Astrocyte (in vitro differentiated cells and primary cell): ENCODE data around the gene TGM3. TPM values are rescaled to one million over a fixed set of nuclear protein-coding genes. Genes with fewer than 3 reads are reported as not detected.

ENCODE experiments used
- DNase-seq: peaks from one replicate; pipeline ENCODE4 v3.0.0-alpha.2; 2010; ENCODE audit warnings: low read depth
- FAIRE-seq: peaks from 2 replicates; lab custom pipeline; 2011; peaks lifted over from hg19 to GRCh38; lab: Jason Lieb, UNC
- H2AFZ ChIP-seq: 2 replicates; pipeline ENCODE4 v1.6.0; 2012; ENCODE audit warnings: low read depth, low read length, inconsistent platforms
- H3K27ac ChIP-seq: 2 replicates; pipeline ENCODE4 v1.5.1; 2011; ENCODE audit warnings: low read depth, low read length, inconsistent platforms
- H3K27me3 ChIP-seq: 2 replicates; pipeline ENCODE4 v1.6.0; 2011; ENCODE audit warnings: low read length, inconsistent platforms; ENCODE audit not compliant: insufficient read depth
- H3K36me3 ChIP-seq: 2 replicates; pipeline ENCODE4 v1.5.1; 2011; ENCODE audit warnings: low read length, inconsistent platforms; ENCODE audit not compliant: insufficient read depth
- H3K4me1 ChIP-seq: 2 replicates; pipeline ENCODE4 v1.5.1; 2011; ENCODE audit warnings: low read length, inconsistent platforms; ENCODE audit not compliant: insufficient read depth
- H3K4me2 ChIP-seq: 2 replicates; pipeline ENCODE4 v1.6.0; 2012; ENCODE audit warnings: low read length, inconsistent platforms
- H3K4me3 ChIP-seq: 2 replicates; pipeline ENCODE4 v1.5.1; 2011; ENCODE audit warnings: low read depth, mild to moderate bottlenecking, low read length, inconsistent platforms; ENCODE audit not compliant: insufficient read depth
- H3K79me2 ChIP-seq: 2 replicates; pipeline ENCODE4 v1.6.0; 2012; ENCODE audit warnings: mild to moderate bottlenecking, low read length, inconsistent platforms; ENCODE audit not compliant: insufficient read depth
- H3K9ac ChIP-seq: 2 replicates; pipeline ENCODE4 v1.6.0; 2012; ENCODE audit warnings: mild to moderate bottlenecking, low read length, inconsistent platforms
- H3K9me3 ChIP-seq: 2 replicates; pipeline ENCODE4 v1.5.1; 2012; ENCODE audit warnings: low read depth, mild to moderate bottlenecking, low read length, inconsistent platforms; ENCODE audit not compliant: insufficient read depth
- H4K20me1 ChIP-seq: 2 replicates; pipeline ENCODE4 v1.6.0; 2012; ENCODE audit warnings: low read length, inconsistent platforms; ENCODE audit not compliant: insufficient read depth
- H3K27ac Mint-ChIP-seq: one replicate; pipeline ENCODE4 v1.8.0; 2021; ENCODE audit warnings: mild to moderate bottlenecking, mixed read lengths; ENCODE audit not compliant: unreplicated experiment
- H3K27me3 Mint-ChIP-seq: one replicate; pipeline ENCODE4 v1.8.0; 2021; ENCODE audit warnings: low read depth, mixed read lengths; ENCODE audit not compliant: unreplicated experiment
- H3K36me3 Mint-ChIP-seq: one replicate; pipeline ENCODE4 v1.8.0; 2021; ENCODE audit warnings: low read depth, mixed read lengths; ENCODE audit not compliant: unreplicated experiment
- H3K4me1 Mint-ChIP-seq: one replicate; pipeline ENCODE4 v1.8.0; 2021; ENCODE audit warnings: low read depth, mixed read lengths; ENCODE audit not compliant: unreplicated experiment
- H3K4me3 Mint-ChIP-seq: one replicate; pipeline ENCODE4 v1.8.0; 2021; ENCODE audit warnings: mild to moderate bottlenecking, moderate library complexity, mixed read lengths; ENCODE audit not compliant: unreplicated experiment
- H3K9me3 Mint-ChIP-seq: one replicate; pipeline ENCODE4 v1.8.0; 2021; ENCODE audit warnings: mild to moderate bottlenecking, mixed read lengths; ENCODE audit not compliant: unreplicated experiment
- EZH2 ChIP-seq: IDR thresholded peaks from 2 replicates; pipeline ENCODE4 v1.6.1; 2012; ENCODE audit warnings: mild to moderate bottlenecking, low read length, inconsistent platforms; ENCODE audit not compliant: insufficient read depth
- total RNA-seq: library from RNA; stranded (reverse); gene quantifications from 2 replicates; pipeline ENCODE4 v1.2.1, GENCODE V29; 2021
- TF ChIP-seq, protein P1 (sequence below): IDR thresholded peaks from 2 replicates; pipeline ENCODE4 v1.5.1; 2011; ENCODE audit warnings: low read depth, mild to moderate bottlenecking, inconsistent platforms, low read length, moderate library complexity; ENCODE audit not compliant: insufficient read depth

Gene TGM3
- total RNA-seq, 1 donor from 2014 or later, result not detected

DNA sequence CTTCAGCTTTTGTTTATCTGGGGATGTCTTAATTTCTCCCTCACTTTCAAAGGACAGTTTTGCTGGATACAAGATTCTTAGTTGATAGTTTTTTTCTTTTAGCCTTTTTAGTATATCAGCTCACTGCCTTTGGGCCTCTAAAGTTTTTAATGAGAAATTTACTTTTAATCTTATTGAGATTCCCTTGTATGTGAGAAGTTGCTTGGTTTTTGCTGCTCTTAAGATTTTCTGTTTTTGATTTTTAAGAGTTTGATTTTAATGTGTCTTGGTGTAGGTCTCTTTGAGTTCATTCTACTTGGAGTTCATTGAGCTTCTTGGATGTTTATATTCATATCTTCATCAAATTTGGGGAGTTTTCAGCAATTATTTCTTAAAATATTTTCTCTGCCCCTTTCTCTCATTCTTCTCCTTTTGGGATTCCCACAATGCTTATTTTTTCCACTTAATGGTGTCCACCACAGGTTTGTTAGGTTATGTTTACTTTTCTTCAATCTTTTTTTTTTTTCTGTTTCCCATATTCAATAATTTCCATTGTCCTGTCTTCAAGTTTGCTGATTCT lies 65.3 kb downstream of the TGM3 start:
- no peaks in the 10 kb centered on the region for H3K4me1 ChIP-seq
- H2AFZ ChIP-seq, result no peak overlapping the region
- Mint-ChIP-seq H3K36me3 (no peaks in the 10 kb centered on the region), H3K4me3 (no peak overlapping the region), H3K4me1 (peaks cover 2% of the 10 kb centered on the region), H3K9me3 (peaks cover 9% of the 10 kb centered on the region), H3K27ac (no peak overlapping the region), H3K27me3 (no peaks in the 10 kb centered on the region)
- FAIRE-seq (no peak), DNase-seq (no peak)
- no peaks in the 10 kb centered on the region for H3K9me3 ChIP-seq
- H3K4me2 ChIP-seq, result no peak overlapping the region
- H3K36me3 ChIP-seq, result no peaks in the 10 kb centered on the region
- H3K79me2 ChIP-seq, result no peaks in the 10 kb centered on the region
- TF ChIP-seq EZH2, result no peak
- TF ChIP-seq, protein P1, sequence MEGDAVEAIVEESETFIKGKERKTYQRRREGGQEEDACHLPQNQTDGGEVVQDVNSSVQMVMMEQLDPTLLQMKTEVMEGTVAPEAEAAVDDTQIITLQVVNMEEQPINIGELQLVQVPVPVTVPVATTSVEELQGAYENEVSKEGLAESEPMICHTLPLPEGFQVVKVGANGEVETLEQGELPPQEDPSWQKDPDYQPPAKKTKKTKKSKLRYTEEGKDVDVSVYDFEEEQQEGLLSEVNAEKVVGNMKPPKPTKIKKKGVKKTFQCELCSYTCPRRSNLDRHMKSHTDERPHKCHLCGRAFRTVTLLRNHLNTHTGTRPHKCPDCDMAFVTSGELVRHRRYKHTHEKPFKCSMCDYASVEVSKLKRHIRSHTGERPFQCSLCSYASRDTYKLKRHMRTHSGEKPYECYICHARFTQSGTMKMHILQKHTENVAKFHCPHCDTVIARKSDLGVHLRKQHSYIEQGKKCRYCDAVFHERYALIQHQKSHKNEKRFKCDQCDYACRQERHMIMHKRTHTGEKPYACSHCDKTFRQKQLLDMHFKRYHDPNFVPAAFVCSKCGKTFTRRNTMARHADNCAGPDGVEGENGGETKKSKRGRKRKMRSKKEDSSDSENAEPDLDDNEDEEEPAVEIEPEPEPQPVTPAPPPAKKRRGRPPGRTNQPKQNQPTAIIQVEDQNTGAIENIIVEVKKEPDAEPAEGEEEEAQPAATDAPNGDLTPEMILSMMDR, result no peak
- no peak overlapping the region for H3K9ac ChIP-seq
- H3K4me3 ChIP-seq, result no peak overlapping the region
- H3K27ac ChIP-seq, result no peak overlapping the region
- H4K20me1 ChIP-seq, result no peaks in the 10 kb centered on the region
- no peaks in the 10 kb centered on the region for H3K27me3 ChIP-seq

DNA sequence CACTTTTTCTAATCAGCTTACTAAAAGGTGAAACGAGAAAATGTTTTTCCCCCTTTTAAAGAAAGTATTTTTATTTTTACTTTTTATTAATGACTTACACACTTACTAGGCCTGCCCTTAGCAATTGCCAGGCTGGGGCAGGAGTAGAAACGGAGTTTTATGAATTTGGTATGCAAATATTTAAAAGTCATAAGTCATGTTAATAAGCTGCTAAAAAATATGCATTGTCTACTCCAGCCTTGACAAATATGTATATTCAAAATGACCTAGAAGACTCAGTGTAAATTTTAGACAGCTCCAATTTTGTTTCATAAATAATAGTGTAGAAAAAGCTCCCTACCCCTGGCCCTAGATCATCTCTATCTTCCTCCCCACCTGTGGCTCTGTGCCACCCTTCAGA lies 67.4 kb downstream of the TGM3 start:
- Histone ChIP-seq H3K9ac (no peak overlapping the region), H2AFZ (no peak overlapping the region), H3K27me3 (no peaks in the 10 kb centered on the region), H3K36me3 (no peaks in the 10 kb centered on the region), H4K20me1 (no peaks in the 10 kb centered on the region), H3K4me2 (no peak overlapping the region), H3K4me1 (no peaks in the 10 kb centered on the region), H3K4me3 (no peak overlapping the region), H3K27ac (no peak overlapping the region), H3K9me3 (no peaks in the 10 kb centered on the region), H3K79me2 (no peaks in the 10 kb centered on the region)
- Mint-ChIP-seq H3K36me3 (no peaks in the 10 kb centered on the region), H3K4me3 (no peak overlapping the region), H3K27ac (no peak overlapping the region), H3K27me3 (peaks cover 2% of the 10 kb centered on the region), H3K9me3 (peaks cover 6% of the 10 kb centered on the region), H3K4me1 (no peaks in the 10 kb centered on the region)
- no peak for DNase-seq
- FAIRE-seq, result no peak
- TF ChIP-seq EZH2, result no peak
- TF ChIP-seq, protein P1, result no peak

DNA sequence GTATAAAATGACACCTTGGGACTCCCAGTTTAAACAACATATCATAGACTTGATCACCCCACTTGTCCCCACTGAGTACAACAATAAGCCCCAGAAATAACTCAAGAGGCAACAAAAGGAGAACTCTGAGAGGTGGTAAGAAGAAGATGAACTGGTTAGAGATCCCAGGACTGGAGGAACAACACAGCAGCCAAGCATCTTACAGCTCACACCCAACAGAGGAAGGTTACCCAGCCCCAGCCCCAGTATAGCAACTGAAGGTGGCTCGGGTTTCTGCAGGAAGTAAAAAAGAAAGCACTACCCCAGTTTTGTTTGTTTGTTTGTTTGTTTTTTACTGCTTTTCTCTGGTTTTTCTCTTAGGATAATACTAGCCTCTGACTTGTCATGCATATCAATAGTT lies 67.8 kb downstream of the TGM3 start:
- DNase-seq (no peak), FAIRE-seq (no peak)
- no peak overlapping the region for H3K27ac ChIP-seq
- Mint-ChIP-seq H3K27ac (no peak overlapping the region), H3K9me3 (peaks cover 6% of the 10 kb centered on the region), H3K36me3 (no peaks in the 10 kb centered on the region), H3K4me1 (no peaks in the 10 kb centered on the region), H3K4me3 (no peak overlapping the region), H3K27me3 (peaks cover 2% of the 10 kb centered on the region)
- H3K9ac ChIP-seq, result no peak overlapping the region
- H3K79me2 ChIP-seq, result no peaks in the 10 kb centered on the region
- H3K36me3 ChIP-seq, result no peaks in the 10 kb centered on the region
- no peaks in the 10 kb centered on the region for H3K4me1 ChIP-seq
- no peaks in the 10 kb centered on the region for H3K9me3 ChIP-seq
- no peaks in the 10 kb centered on the region for H4K20me1 ChIP-seq
- no peak for TF ChIP-seq EZH2
- TF ChIP-seq, protein P1, result no peak
- H3K4me2 ChIP-seq, result no peak overlapping the region
- H3K4me3 ChIP-seq, result no peak overlapping the region
- H2AFZ ChIP-seq, result no peak overlapping the region
- no peaks in the 10 kb centered on the region for H3K27me3 ChIP-seq
